CD14-positive monocyte (primary cell): Measurements from ENCODE around the gene HOXD11. TPM values are rescaled to one million over a fixed set of nuclear protein-coding genes. Genes with fewer than 3 reads are reported as not detected.

Experiments used
- DNase-seq, 3 donors: peaks; one replicate each; pipeline ENCODE4 v3.0.0-alpha.2; 2011 to 2022
- H2AFZ ChIP-seq: 2 replicates; pipeline ENCODE4 v1.6.0; 2012; ENCODE audit warnings: mild to moderate bottlenecking, low read depth, low read length, inconsistent platforms; ENCODE audit not compliant: insufficient read depth, poor library complexity, severe bottlenecking
- H3K27ac ChIP-seq, 2 donors: 1 replicate in 1 of 2; 2 replicates in 1 of 2; pipeline ENCODE4 v1.5.1; 2012 to 2013; ENCODE audit warnings: low read length in 2 of 2, control low read depth in 1 of 2, inconsistent platforms in 1 of 2, low read depth in 1 of 2, mild to moderate bottlenecking in 1 of 2
- H3K27me3 ChIP-seq, 2 donors: one replicate each; pipeline versions ENCODE4 v1.6.0 to v1.6.1; 2011 to 2013; ENCODE audit warnings: low read length in 2 of 2; ENCODE audit not compliant: control insufficient read depth in 2 of 2, insufficient read depth in 2 of 2
- H3K36me3 ChIP-seq, 2 donors: replicated peaks in 1 of 2; 1 replicate in 1 of 2; 2 replicates in 1 of 2; pipeline versions ENCODE4 v1.5.1 to v1.6.1; 2012 to 2013; ENCODE audit warnings: low read length in 2 of 2, control low read depth in 1 of 2, inconsistent platforms in 1 of 2, mild to moderate bottlenecking in 1 of 2; ENCODE audit not compliant: insufficient read depth in 2 of 2, control insufficient read depth in 1 of 2
- H3K4me1 ChIP-seq, 2 donors: 1 replicate in 1 of 2; 2 replicates in 1 of 2; pipeline versions ENCODE4 v1.5.1 to v1.6.1; 2012 to 2013; ENCODE audit warnings: low read length in 2 of 2, control low read depth in 1 of 2, inconsistent platforms in 1 of 2, mild to moderate bottlenecking in 1 of 2, moderate library complexity in 1 of 2; ENCODE audit not compliant: insufficient read depth in 2 of 2, control insufficient read depth in 1 of 2
- H3K4me2 ChIP-seq: replicated peaks from 2 replicates; pipeline ENCODE3; 2012; ENCODE audit warnings: low read length, moderate library complexity, mild to moderate bottlenecking; ENCODE audit not compliant: poor library complexity, severe bottlenecking; ENCODE audit errors: extremely low read depth
- H3K4me3 ChIP-seq, 3 experiments: fragments of 200-600 bp in 1 of 3; sonication (generic) in 1 of 3; replicated peaks in 1 of 3; 1 replicate in 2 of 3; 2 replicates in 1 of 3; pipeline ENCODE4 v1.5.1; 2011 to 2013; ENCODE audit warnings: low read length in 3 of 3, mild to moderate bottlenecking in 3 of 3, control low read depth in 2 of 3, low read depth in 2 of 3, inconsistent platforms in 1 of 3, moderate library complexity in 1 of 3
- H3K79me2 ChIP-seq: 2 replicates; pipeline ENCODE4 v1.6.0; 2012; ENCODE audit warnings: mild to moderate bottlenecking, control low read depth, inconsistent platforms, low read length, moderate library complexity; ENCODE audit not compliant: insufficient read depth
- H3K9ac ChIP-seq: 2 replicates; pipeline ENCODE4 v1.6.0; 2017; ENCODE audit warnings: low read length, mild to moderate bottlenecking; ENCODE audit not compliant: insufficient read depth, poor library complexity, severe bottlenecking
- H3K9me3 ChIP-seq, 2 donors: replicated peaks in 1 of 2; 1 replicate in 1 of 2; 2 replicates in 1 of 2; pipeline versions ENCODE4 v1.5.1 to v1.6.1; 2012 to 2013; ENCODE audit warnings: low read length in 2 of 2, control low read depth in 1 of 2; ENCODE audit not compliant: control insufficient read depth in 1 of 2, insufficient read depth in 1 of 2
- H4K20me1 ChIP-seq: 2 replicates; pipeline ENCODE4 v1.6.0; 2012; ENCODE audit warnings: mild to moderate bottlenecking, low read length, control low read depth, moderate library complexity; ENCODE audit not compliant: insufficient read depth
- H3K27ac Mint-ChIP-seq, 7 donors: one replicate each; pipeline ENCODE4 v1.8.0; 2020; ENCODE audit warnings: mild to moderate bottlenecking in 7 of 7, mixed read lengths in 7 of 7, moderate library complexity in 6 of 7, inconsistent platforms in 2 of 7
- H3K27me3 Mint-ChIP-seq, 3 donors: one replicate each; pipeline ENCODE4 v1.8.0; 2021 to 2022; ENCODE audit warnings: low read depth in 3 of 3, mild to moderate bottlenecking in 3 of 3, mixed read lengths in 3 of 3, moderate library complexity in 3 of 3, inconsistent platforms in 1 of 3
- H3K36me3 Mint-ChIP-seq, 2 donors: one replicate each; pipeline ENCODE4 v1.8.0; 2020; ENCODE audit warnings: mixed read lengths in 2 of 2, inconsistent platforms in 1 of 2, mild to moderate bottlenecking in 1 of 2
- H3K4me1 Mint-ChIP-seq: one replicate; pipeline ENCODE4 v1.8.0; 2020; ENCODE audit warnings: mild to moderate bottlenecking, mixed read lengths
- H3K4me3 Mint-ChIP-seq, 2 donors: one replicate each; pipeline ENCODE4 v1.8.0; 2020; ENCODE audit warnings: mild to moderate bottlenecking in 2 of 2, mixed read lengths in 2 of 2, moderate library complexity in 1 of 2
- H3K9me3 Mint-ChIP-seq, 7 donors: one replicate each; pipeline ENCODE4 v1.8.0; 2020 to 2022; ENCODE audit warnings: mixed read lengths in 7 of 7, mild to moderate bottlenecking in 6 of 7, moderate library complexity in 6 of 7, inconsistent platforms in 2 of 7
- WGBS: methylation state at CpG from one replicate; pipeline ENCODE4 v1.1.5; 2013; ENCODE audit warnings: missing lambda C conversion rate; ENCODE audit not compliant: insufficient coverage; 5-methylcytosine and 5-hydroxymethylcytosine counted together
- intact Hi-C, 2 donors: fragments of 100-400 bp; cut with micrococcal nuclease; formaldehyde crosslinking; loops; one replicate each; pipeline versions ENCODE4 v1.15.0 to v1.15.1; 2023
- polyA plus RNA-seq, 3 donors: library from polyadenylated mRNA; depleted of rRNA in 1 of 3; unstranded in 2 of 3; stranded (reverse) in 1 of 3; fragments of 300-500 nt in 2 of 3; fragments of >200 nt in 1 of 3; fragmentation: Illumina TruSeq in 2 of 3; gene quantifications; 1 replicate in 2 of 3; 2 replicates in 1 of 3; pipeline ENCODE4 v1.2.3, GENCODE V29; 2012 to 2021
- TF ChIP-seq, protein P1 (sequence below): fragments of 200-600 bp; IDR thresholded peaks from one replicate; pipeline ENCODE4 v1.8.0; 2022; ENCODE audit warnings: antibody characterized with exemption, mild to moderate bottlenecking

The HOXD11 gene
- polyA plus RNA-seq, 3 donors = not detected

GRCh38 chr2:176122683-176123410 lies 15.8 kb downstream of the HOXD11 start, which contains the start of gene HOXD9:
HOXD9 (plus strand) TSS chr2:176122719; CDS start chr2:176122769, 50 bp downstream.
- H3K9me3 Mint-ChIP-seq = peaks cover 0 to 30% (median 21%) of the 10 kb centered on the region in 7 donors
- Histone ChIP-seq H2AFZ (peak within 1 kb of the TSS; percentile 65), H3K4me1 (peaks cover 5 to 12% of the 10 kb centered on the region in 2 donors), H3K36me3 (no peaks in the 10 kb centered on the region), H4K20me1 (no peaks in the 10 kb centered on the region), H3K9me3 (peaks cover 3 to 64% of the 10 kb centered on the region in 2 donors), H3K4me3 (peak within 1 kb of the TSS in 2 of 3 experiments; percentile 11 to 68), H3K27me3 (peaks cover 88 to 97% of the 10 kb centered on the region in 2 donors), H3K4me2 (peak within 1 kb of the TSS; percentile 72), H3K79me2 (no peaks in the 10 kb centered on the region), H3K27ac (no peak within 1 kb of the TSS), H3K9ac (no peak within 1 kb of the TSS)
- H3K4me1 Mint-ChIP-seq = peaks cover 19% of the 10 kb centered on the region
- 3% methylated on average over 84 of the region's 84 CpGs for WGBS
- TF ChIP-seq, protein P1, sequence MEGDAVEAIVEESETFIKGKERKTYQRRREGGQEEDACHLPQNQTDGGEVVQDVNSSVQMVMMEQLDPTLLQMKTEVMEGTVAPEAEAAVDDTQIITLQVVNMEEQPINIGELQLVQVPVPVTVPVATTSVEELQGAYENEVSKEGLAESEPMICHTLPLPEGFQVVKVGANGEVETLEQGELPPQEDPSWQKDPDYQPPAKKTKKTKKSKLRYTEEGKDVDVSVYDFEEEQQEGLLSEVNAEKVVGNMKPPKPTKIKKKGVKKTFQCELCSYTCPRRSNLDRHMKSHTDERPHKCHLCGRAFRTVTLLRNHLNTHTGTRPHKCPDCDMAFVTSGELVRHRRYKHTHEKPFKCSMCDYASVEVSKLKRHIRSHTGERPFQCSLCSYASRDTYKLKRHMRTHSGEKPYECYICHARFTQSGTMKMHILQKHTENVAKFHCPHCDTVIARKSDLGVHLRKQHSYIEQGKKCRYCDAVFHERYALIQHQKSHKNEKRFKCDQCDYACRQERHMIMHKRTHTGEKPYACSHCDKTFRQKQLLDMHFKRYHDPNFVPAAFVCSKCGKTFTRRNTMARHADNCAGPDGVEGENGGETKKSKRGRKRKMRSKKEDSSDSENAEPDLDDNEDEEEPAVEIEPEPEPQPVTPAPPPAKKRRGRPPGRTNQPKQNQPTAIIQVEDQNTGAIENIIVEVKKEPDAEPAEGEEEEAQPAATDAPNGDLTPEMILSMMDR = no peak
- intact Hi-C loops = loop anchor here (5.0 kb wide), 2 partner anchors 41 to 1024 kb away; partner anchors contain the start of gene EVX2 (in 1 of the 2)
- H3K4me3 Mint-ChIP-seq = peak within 1 kb of the TSS; percentile 73 to 84
- H3K27ac Mint-ChIP-seq = no peak within 1 kb of the TSS
- H3K27me3 Mint-ChIP-seq = peaks cover 91 to 99% (median 95%) of the 10 kb centered on the region in 3 donors
- no peak for DNase-seq
- H3K36me3 Mint-ChIP-seq = peaks cover 0 to 11% of the 10 kb centered on the region in 2 donors

DNA sequence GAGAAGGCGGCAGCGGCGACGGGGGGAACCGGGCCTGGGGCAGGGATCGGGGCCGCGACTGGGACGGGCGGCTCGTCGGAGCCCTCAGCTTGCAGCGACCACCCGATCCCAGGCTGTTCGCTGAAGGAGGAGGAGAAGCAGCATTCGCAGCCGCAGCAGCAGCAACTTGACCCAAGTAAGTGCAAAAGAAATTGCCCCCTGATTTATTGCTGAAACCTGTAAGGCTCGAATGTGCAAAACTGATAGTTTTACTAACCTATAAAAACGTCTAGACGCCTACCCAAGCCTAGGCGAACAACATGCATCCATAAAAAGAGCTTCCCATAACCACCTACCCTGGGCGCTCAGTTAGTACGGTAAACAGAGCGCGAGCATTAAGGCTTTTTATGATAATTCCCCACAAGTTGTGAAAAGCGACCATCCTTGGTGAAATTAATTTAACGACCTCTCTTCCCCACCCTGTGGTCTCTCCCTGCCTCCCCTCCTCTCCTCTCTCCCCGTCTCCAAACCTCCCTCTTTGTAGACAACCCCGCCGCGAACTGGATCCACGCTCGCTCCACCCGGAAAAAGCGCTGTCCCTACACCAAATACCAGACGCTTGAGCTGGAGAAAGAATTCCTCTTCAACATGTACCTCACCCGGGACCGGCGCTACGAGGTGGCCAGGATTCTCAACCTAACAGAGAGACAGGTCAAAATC lies 16.5 kb downstream of the HOXD11 start:
- H3K9ac ChIP-seq = no peak overlapping the region

More for the DNA sequence above, 16.5 kb downstream of the HOXD11 start:
- intact Hi-C loops = loop anchor here (5.0 kb wide), 2 partner anchors 41 to 1024 kb away; partner anchors contain the start of gene EVX2 (in 1 of the 2)
- H3K36me3 Mint-ChIP-seq = peaks cover 0 to 13% of the 10 kb centered on the region in 2 donors
- Histone ChIP-seq H3K4me2 (peak overlapping the region; percentile 72), H4K20me1 (no peaks in the 10 kb centered on the region), H3K36me3 (no peaks in the 10 kb centered on the region), H2AFZ (no peak overlapping the region), H3K27me3 (peaks cover 88 to 97% of the 10 kb centered on the region in 2 donors), H3K79me2 (no peaks in the 10 kb centered on the region), H3K4me3 (peak overlapping the region in 1 of 3 experiments; percentile 68), H3K9me3 (peaks cover 3 to 64% of the 10 kb centered on the region in 2 donors), H3K4me1 (peaks cover 5 to 12% of the 10 kb centered on the region in 2 donors), H3K27ac (no peak overlapping the region)
- H3K4me1 Mint-ChIP-seq = peaks cover 23% of the 10 kb centered on the region
- H3K27me3 Mint-ChIP-seq = peaks cover 91 to 99% (median 95%) of the 10 kb centered on the region in 3 donors
- TF ChIP-seq, protein P1 = no peak
- 4% methylated on average over 33 of the region's 40 CpGs for WGBS
- peak overlapping the region in 1 of 2 donors; percentile 85 for H3K4me3 Mint-ChIP-seq
- H3K9me3 Mint-ChIP-seq = peaks cover 0 to 32% (median 15%) of the 10 kb centered on the region in 7 donors
- DNase-seq = no peak
- no peak overlapping the region for H3K27ac Mint-ChIP-seq
